ENCODE results near the gene PDS5A.
"Not testable (repeated sequence)": the region's sequence is repeated elsewhere in the genome, so short reads cannot be mapped to it uniquely, and the experiment has no call there.

Gene PDS5A

DNA sequence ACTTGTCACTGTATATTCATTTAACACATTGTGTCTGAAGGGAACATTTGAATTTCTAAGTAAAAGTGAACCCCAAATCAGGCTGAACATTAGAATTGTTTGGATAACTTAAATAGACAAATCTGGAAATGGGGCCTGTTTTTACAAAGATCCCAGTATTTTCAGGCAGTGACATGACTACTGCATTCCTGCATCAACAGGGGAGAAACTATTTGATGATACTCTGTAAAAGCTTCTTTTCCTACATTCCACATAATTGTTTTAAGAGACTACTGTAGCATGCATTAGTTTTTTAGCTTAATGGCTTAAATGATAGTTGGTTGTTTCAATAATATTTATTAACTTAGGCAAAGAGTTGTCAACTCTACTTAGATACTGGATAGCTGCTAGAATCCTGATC is 127.0 kb downstream of the PDS5A start:
- Histone ChIP-seq H3K27ac (ENCODE audit: low read depth, low read length) (no peak overlapping the region), H3K27me3 (ENCODE audit: control insufficient read depth in 5 of 5, insufficient read depth in 4 of 5, low read length in 5 of 5) (no peaks in the 10 kb centered on the region), H3K36me3 (ENCODE audit: control insufficient read depth in 5 of 5, insufficient read depth in 5 of 5, low read length in 5 of 5) (peaks cover 21 to 50% (median 26%) of the 10 kb centered on the region in 5 donors), H3K4me3 (ENCODE audit: low read depth in 1 of 5, low read length in 5 of 5) (no peak overlapping the region), H3K9ac (ENCODE audit: low read length in 5 of 5) (no peak overlapping the region), H3K9me3 (ENCODE audit: control insufficient read depth in 5 of 5, low read length in 5 of 5) (peaks cover 0 to under 1% (median 0%) of the 10 kb centered on the region in 5 donors), H3K4me1 (ENCODE audit: control insufficient read depth in 5 of 5, insufficient read depth in 5 of 5, low read length in 5 of 5) (no peaks in the 10 kb centered on the region)

DNA sequence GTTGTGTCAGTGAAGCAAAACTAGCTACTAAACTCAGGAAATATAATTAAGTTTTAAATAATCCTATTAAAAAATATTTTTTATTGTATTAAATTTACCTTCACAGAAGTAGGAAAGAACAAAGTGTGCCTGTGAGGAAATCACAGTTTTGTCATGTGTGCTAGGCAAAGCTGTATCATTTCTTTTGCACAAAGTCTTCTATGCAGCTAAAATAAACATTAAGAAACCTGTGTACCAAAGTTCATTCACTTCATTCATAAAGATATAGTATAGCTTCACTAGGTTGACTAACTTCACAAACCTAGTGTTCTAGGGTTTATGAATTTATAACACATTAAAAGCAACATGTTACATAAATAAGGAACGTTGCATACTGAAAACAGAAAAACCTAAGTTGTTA is 131.0 kb downstream of the PDS5A start:
- H3K4me3 ChIP-seq (ENCODE audit: low read depth in 1 of 5, low read length in 5 of 5), result no peak overlapping the region
- H3K36me3 ChIP-seq (ENCODE audit: control insufficient read depth in 5 of 5, insufficient read depth in 5 of 5, low read length in 5 of 5), result peaks cover 17 to 57% (median 34%) of the 10 kb centered on the region in 5 donors
- no peak overlapping the region for H3K27ac ChIP-seq (ENCODE audit: low read depth, low read length)
- H3K9me3 ChIP-seq (ENCODE audit: control insufficient read depth in 5 of 5, low read length in 5 of 5), result no peaks in the 10 kb centered on the region
- H3K4me1 ChIP-seq (ENCODE audit: control insufficient read depth in 5 of 5, insufficient read depth in 5 of 5, low read length in 5 of 5), result no peaks in the 10 kb centered on the region
- no peak overlapping the region for H3K9ac ChIP-seq (ENCODE audit: low read length in 5 of 5)
- H3K27me3 ChIP-seq (ENCODE audit: control insufficient read depth in 5 of 5, insufficient read depth in 4 of 5, low read length in 5 of 5), result no peaks in the 10 kb centered on the region

DNA sequence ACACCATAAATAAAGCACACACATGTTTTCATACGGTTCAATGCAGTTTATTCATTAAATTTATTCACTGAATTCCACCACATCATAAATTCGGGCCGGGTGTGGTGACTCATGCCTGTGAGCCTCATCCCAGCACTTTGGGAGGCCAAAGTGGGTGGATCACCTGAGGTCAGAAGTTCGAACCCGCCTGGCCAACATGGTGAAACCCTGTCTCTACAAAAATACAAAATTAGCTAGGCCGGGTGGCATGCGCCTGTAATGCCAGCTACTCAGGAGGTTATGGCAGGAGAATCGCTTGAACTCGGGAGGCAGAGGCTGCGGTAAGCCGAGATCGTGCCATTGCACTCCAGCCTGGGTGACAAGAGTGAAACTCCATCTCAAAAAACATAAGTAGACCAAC is 131.6 kb downstream of the PDS5A start:
- Histone ChIP-seq H3K9me3 (ENCODE audit: control insufficient read depth in 5 of 5, low read length in 5 of 5) (no peaks in the 10 kb centered on the region), H3K27me3 (ENCODE audit: control insufficient read depth in 5 of 5, insufficient read depth in 4 of 5, low read length in 5 of 5) (no peaks in the 10 kb centered on the region), H3K4me1 (ENCODE audit: control insufficient read depth in 5 of 5, insufficient read depth in 5 of 5, low read length in 5 of 5) (no peaks in the 10 kb centered on the region), H3K27ac (ENCODE audit: low read depth, low read length) (no peak overlapping the region), H3K36me3 (ENCODE audit: control insufficient read depth in 5 of 5, insufficient read depth in 5 of 5, low read length in 5 of 5) (peaks cover 18 to 60% (median 39%) of the 10 kb centered on the region in 5 donors), H3K4me3 (ENCODE audit: low read depth in 1 of 5, low read length in 5 of 5) (no peak overlapping the region), H3K9ac (ENCODE audit: low read length in 5 of 5) (no peak overlapping the region)

GRCh38 chr4:39841894-39842293 is 135.8 kb downstream of the PDS5A start:
- Histone ChIP-seq H3K27me3 (ENCODE audit: control insufficient read depth in 5 of 5, insufficient read depth in 4 of 5, low read length in 5 of 5) (no peaks in the 10 kb centered on the region), H3K9me3 (ENCODE audit: control insufficient read depth in 5 of 5, low read length in 5 of 5) (no peaks in the 10 kb centered on the region), H3K27ac (ENCODE audit: low read depth, low read length) (no peak overlapping the region), H3K9ac (ENCODE audit: low read length in 5 of 5) (no peak overlapping the region), H3K4me1 (ENCODE audit: control insufficient read depth in 5 of 5, insufficient read depth in 5 of 5, low read length in 5 of 5) (no peaks in the 10 kb centered on the region), H3K4me3 (ENCODE audit: low read depth in 1 of 5, low read length in 5 of 5) (no peak overlapping the region), H3K36me3 (ENCODE audit: control insufficient read depth in 5 of 5, insufficient read depth in 5 of 5, low read length in 5 of 5) (peaks cover 22 to 79% (median 55%) of the 10 kb centered on the region in 5 donors)

GRCh38 chr4:39840516-39840915 is 137.2 kb downstream of the PDS5A start:
- H3K36me3 ChIP-seq (ENCODE audit: control insufficient read depth in 5 of 5, insufficient read depth in 5 of 5, low read length in 5 of 5), result peaks cover 24 to 76% (median 57%) of the 10 kb centered on the region in 5 donors

GRCh38 chr4:39840027-39840426 is 137.7 kb downstream of the PDS5A start:
- Histone ChIP-seq H3K9me3 (ENCODE audit: control insufficient read depth in 5 of 5, low read length in 5 of 5) (no peaks in the 10 kb centered on the region), H3K27me3 (ENCODE audit: control insufficient read depth in 5 of 5, insufficient read depth in 4 of 5, low read length in 5 of 5) (no peaks in the 10 kb centered on the region), H3K9ac (ENCODE audit: low read length in 5 of 5) (no peak overlapping the region), H3K4me3 (ENCODE audit: low read depth in 1 of 5, low read length in 5 of 5) (no peak overlapping the region), H3K4me1 (ENCODE audit: control insufficient read depth in 5 of 5, insufficient read depth in 5 of 5, low read length in 5 of 5) (no peaks in the 10 kb centered on the region), H3K36me3 (ENCODE audit: control insufficient read depth in 5 of 5, insufficient read depth in 5 of 5, low read length in 5 of 5) (peaks cover 24 to 78% (median 62%) of the 10 kb centered on the region in 5 donors), H3K27ac (ENCODE audit: low read depth, low read length) (no peak overlapping the region)

More at GRCh38 chr4:39840516-39840915, 137.2 kb downstream of the PDS5A start:
- not testable (repeated sequence) for H3K27ac ChIP-seq (ENCODE audit: low read depth, low read length); H3K4me1 ChIP-seq (ENCODE audit: control insufficient read depth in 5 of 5, insufficient read depth in 5 of 5, low read length in 5 of 5); H3K9ac ChIP-seq (ENCODE audit: low read length in 5 of 5); H3K9me3 ChIP-seq (ENCODE audit: control insufficient read depth in 5 of 5, low read length in 5 of 5); H3K27me3 ChIP-seq (ENCODE audit: control insufficient read depth in 5 of 5, insufficient read depth in 4 of 5, low read length in 5 of 5); H3K4me3 ChIP-seq (ENCODE audit: low read depth in 1 of 5, low read length in 5 of 5)

GRCh38 chr4:39838431-39838830 is 139.3 kb downstream of the PDS5A start:
- not testable (repeated sequence) for H3K27me3 ChIP-seq (ENCODE audit: control insufficient read depth in 5 of 5, insufficient read depth in 4 of 5, low read length in 5 of 5); H3K4me1 ChIP-seq (ENCODE audit: control insufficient read depth in 5 of 5, insufficient read depth in 5 of 5, low read length in 5 of 5); H3K4me3 ChIP-seq (ENCODE audit: low read depth in 1 of 5, low read length in 5 of 5); H3K27ac ChIP-seq (ENCODE audit: low read depth, low read length); H3K9me3 ChIP-seq (ENCODE audit: control insufficient read depth in 5 of 5, low read length in 5 of 5); H3K9ac ChIP-seq (ENCODE audit: low read length in 5 of 5)
- peaks cover 20 to 73% (median 60%) of the 10 kb centered on the region in 5 donors for H3K36me3 ChIP-seq (ENCODE audit: control insufficient read depth in 5 of 5, insufficient read depth in 5 of 5, low read length in 5 of 5)

DNA sequence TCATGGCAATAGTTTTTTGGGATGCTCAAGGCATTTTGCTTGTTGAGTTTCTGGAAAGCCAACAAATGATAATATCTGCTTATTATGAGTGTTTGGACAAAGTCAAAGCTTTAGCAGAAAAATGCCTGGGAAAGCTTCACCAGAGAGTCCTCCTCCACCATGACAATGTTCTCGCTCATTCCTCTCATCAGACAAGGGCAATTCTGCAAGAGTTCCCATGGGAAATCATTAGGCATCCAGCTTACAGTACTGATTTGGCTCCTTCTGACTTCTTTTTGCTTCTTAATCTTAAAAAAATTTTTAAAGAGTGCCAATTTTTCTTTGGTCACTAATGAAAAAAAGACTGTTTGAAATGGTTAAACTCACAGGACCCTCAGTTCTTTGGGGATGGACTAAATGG is 143.4 kb downstream of the PDS5A start:
- Histone ChIP-seq H3K4me3 (ENCODE audit: low read depth in 1 of 5, low read length in 5 of 5) (no peak overlapping the region), H3K9ac (ENCODE audit: low read length in 5 of 5) (no peak overlapping the region), H3K27me3 (ENCODE audit: control insufficient read depth in 5 of 5, insufficient read depth in 4 of 5, low read length in 5 of 5) (no peaks in the 10 kb centered on the region), H3K27ac (ENCODE audit: low read depth, low read length) (no peak overlapping the region), H3K4me1 (ENCODE audit: control insufficient read depth in 5 of 5, insufficient read depth in 5 of 5, low read length in 5 of 5) (peaks cover 0 to 6% (median 2%) of the 10 kb centered on the region in 5 donors), H3K9me3 (ENCODE audit: control insufficient read depth in 5 of 5, low read length in 5 of 5) (no peaks in the 10 kb centered on the region), H3K36me3 (ENCODE audit: control insufficient read depth in 5 of 5, insufficient read depth in 5 of 5, low read length in 5 of 5) (peaks cover 17 to 66% (median 51%) of the 10 kb centered on the region in 5 donors)

DNA sequence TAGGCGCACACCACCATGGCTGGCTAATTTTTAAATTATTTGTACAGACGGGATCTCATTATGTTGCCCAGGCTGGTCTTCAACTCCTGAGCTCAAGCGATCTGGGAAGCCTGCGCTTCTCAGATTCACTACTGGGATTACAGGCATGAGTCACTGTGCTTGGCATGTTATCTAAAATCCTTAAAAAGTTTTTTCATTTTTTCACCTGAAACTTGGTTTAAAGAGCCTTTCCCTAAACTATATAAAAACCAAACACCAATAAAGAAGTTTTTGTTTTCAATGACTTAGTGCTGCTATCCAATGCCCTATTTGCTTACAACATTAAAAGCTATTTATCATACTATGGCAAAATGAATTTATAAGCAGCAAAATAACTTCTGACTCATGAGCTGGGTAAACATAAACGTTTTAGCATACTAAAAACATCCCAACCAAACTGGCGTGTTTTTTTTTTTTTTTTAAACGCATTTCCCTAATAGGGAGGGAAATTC is 151.9 kb downstream of the PDS5A start:
- H3K9ac ChIP-seq (ENCODE audit: low read length in 5 of 5), result no peak overlapping the region
- peaks cover 13 to 40% (median 21%) of the 10 kb centered on the region in 5 donors for H3K36me3 ChIP-seq (ENCODE audit: control insufficient read depth in 5 of 5, insufficient read depth in 5 of 5, low read length in 5 of 5)
- H3K27me3 ChIP-seq (ENCODE audit: control insufficient read depth in 5 of 5, insufficient read depth in 4 of 5, low read length in 5 of 5), result no peaks in the 10 kb centered on the region
- no peak overlapping the region for H3K27ac ChIP-seq (ENCODE audit: low read depth, low read length)
- H3K4me3 ChIP-seq (ENCODE audit: low read depth in 1 of 5, low read length in 5 of 5), result no peak overlapping the region
- peaks cover 0 to 14% (median 3%) of the 10 kb centered on the region in 5 donors for H3K4me1 ChIP-seq (ENCODE audit: control insufficient read depth in 5 of 5, insufficient read depth in 5 of 5, low read length in 5 of 5)
- no peaks in the 10 kb centered on the region for H3K9me3 ChIP-seq (ENCODE audit: control insufficient read depth in 5 of 5, low read length in 5 of 5)

DNA sequence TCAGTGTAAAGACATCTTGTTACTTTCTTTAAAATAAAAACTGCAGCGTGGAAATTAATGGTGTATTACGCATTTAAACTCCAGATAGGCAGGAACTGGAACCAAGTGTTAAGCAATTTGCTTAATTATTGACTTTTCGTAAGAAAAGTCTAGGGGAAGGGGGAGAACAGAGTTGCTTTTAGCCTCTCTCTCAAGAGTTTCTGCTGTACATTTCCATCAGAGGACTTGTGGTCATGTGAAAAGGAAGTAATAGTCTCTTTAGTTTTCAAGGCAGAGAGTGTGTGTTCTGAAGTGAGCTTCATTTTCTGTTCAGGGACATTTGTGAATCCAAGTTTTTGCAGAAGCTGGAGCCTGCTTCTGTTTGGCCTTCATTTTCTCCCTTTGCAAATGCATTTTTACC is 152.6 kb downstream of the PDS5A start:
- no peak overlapping the region for H3K4me3 ChIP-seq (ENCODE audit: low read depth in 1 of 5, low read length in 5 of 5)
- H3K4me1 ChIP-seq (ENCODE audit: control insufficient read depth in 5 of 5, insufficient read depth in 5 of 5, low read length in 5 of 5), result peaks cover 0 to 14% (median 3%) of the 10 kb centered on the region in 5 donors
- H3K36me3 ChIP-seq (ENCODE audit: control insufficient read depth in 5 of 5, insufficient read depth in 5 of 5, low read length in 5 of 5), result peaks cover 12 to 33% (median 16%) of the 10 kb centered on the region in 5 donors
- no peaks in the 10 kb centered on the region for H3K9me3 ChIP-seq (ENCODE audit: control insufficient read depth in 5 of 5, low read length in 5 of 5)
- H3K27me3 ChIP-seq (ENCODE audit: control insufficient read depth in 5 of 5, insufficient read depth in 4 of 5, low read length in 5 of 5), result no peaks in the 10 kb centered on the region
- no peak overlapping the region for H3K27ac ChIP-seq (ENCODE audit: low read depth, low read length)
- no peak overlapping the region for H3K9ac ChIP-seq (ENCODE audit: low read length in 5 of 5)
